ENCODE results near the gene METTL26. TPM values are rescaled to one million over a fixed set of nuclear protein-coding genes. Genes with fewer than 3 reads are reported as not detected.
A peak's percentile ranks its signal among the peaks of the same experiment; 100 is the strongest.

Gene METTL26
- total RNA-seq, 2 donors from 2014 or later, result 42.8 to 61.8 TPM

DNA sequence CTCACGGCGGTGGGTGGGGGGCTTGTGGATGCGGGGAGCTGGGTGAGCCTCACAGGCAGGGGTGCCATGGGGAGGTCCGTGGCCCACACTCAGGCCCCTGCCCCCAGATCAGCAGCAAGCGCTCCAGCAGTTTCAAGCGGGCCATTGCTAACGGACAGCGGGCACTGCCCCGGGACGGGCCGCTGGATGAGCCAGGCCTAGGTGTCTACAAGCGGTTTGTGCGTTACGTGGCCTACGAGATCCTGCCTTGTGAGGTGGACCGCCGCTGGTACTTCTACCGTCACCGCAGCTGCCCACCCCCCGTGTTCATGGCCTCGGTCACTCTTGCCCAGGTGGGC is 40.4 kb upstream of the METTL26 start:
- intact Hi-C loops (cut with DNase I), result no loop called here
- DNase-seq, result no peak
- no peak for ATAC-seq

DNA sequence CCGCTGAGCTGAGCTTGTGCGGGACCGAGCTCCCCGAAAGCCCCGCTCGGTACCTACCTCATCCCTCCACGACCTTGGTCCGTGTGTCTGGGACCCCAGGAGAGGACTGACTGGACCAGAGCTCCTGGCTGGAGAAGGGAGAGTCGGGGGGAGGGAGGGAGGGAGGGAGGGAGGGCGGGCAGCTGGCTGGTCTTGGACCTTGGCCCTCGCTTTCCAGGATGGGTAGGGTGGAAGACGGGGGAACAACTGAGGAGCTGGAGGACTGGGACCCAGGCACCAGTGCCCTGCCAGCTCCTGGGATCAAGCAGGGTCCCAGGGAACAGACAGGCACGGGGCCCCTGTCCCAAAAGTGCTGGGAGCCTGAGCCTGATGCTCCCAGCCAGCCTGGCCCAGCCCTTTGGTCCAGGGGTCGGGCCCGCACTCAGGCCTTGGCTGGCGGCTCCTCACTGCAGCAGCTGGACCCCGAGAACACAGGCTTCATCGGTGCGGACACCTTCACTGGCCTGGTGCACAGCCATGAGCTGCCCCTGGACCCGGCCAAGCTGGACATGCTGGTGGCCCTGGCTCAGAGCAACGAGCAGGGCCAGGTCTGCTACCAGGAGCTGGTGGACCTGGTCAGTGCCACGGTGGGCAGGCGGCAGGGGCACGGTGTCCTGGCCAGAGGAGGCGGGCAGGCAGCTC is 39.9 kb upstream of the METTL26 start:
- intact Hi-C loops (cut with DNase I), result no loop called here
- no peak for DNase-seq
- no peak for ATAC-seq

DNA sequence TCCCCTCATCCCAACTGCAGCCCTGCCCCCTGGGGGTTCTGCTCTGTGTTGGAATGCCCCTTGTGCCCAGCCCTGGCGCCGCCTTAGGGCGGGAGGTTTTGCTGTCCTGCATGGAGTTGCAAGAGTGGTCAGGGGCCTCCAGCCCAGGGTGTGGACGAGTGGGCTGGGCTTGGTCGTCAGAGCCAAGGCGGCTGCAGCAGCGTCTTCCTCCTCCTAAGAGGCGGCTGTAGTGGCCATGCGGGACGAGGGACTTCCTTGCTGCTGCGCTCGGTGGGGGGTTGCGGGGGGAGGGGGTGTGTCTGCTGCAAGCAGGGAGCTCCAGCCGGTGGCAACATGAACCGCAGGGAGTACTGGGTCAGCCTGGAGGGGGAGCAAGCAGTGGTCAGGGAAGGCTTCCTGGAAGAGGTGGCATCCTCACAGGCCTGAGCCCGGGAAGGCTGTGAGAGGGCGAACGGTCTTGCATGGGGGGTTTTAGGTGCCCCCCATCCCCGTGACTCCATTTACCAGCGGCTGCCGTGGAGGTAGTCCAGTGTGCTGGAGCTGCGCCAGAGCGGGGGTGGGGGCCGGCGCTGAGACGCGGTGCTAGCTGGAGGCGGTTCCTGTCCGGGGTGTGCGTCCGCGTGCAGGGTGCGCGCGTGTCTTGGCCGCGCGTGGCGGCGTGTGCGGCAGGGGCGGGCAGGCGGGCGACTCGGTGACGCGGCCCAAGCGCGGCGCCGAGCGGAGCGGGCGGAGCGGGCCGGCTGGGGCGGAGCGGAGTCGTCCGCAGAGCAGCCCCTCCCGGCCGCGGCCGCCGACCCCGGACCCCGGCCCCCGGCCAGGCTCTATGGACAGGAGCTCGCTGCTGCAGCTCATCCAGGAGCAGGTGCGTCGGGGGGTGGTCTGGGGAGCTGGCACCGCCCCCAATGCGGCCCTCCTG is 39.1 kb upstream of the METTL26 start, which contains the start of gene RHBDL1:
RHBDL1 (plus strand) TSS at position 704 of the 916 bp plus-strand sequence; CDS start at position 824, 120 bp downstream.
- peak in 1 of 2 donors; percentile 7 for ATAC-seq
- intact Hi-C loops (cut with DNase I), result no loop called here
- DNase-seq, result no peak

DNA sequence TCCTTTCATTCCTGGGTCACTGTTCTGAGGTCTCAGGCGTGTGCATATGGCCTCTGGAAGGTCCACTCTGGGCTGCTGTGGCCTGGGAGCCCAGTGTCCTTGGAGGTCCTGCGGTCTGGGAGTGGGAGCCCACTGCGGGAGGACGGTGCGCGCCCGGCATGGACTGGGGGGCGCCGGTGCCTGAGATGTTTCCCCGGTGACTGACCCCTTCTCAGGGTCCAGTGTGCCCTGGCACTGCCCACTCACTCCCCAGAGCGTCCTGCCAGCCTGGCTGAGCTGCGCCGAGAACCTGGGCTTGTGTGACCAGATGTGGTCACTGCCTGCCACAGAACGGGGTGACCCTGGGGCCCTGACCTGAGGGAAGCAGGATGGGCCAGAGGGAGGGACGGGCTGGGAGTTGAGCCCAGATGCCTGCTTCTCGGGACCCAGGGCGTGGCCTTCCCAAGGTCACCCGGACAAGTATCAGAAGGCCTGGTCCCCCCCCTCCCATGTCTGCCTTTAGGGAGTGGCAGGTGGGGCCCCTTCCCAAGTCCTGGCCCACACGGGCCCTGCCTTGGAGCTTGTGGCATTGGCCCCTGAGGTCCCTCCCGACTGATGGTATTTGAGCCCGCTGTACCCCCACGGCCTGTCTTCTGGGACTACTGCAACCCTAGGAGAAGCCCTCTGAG is 38.2 kb upstream of the METTL26 start:
- ATAC-seq (no peak), DNase-seq (no peak)
- intact Hi-C loops (cut with DNase I), result no loop called here

DNA sequence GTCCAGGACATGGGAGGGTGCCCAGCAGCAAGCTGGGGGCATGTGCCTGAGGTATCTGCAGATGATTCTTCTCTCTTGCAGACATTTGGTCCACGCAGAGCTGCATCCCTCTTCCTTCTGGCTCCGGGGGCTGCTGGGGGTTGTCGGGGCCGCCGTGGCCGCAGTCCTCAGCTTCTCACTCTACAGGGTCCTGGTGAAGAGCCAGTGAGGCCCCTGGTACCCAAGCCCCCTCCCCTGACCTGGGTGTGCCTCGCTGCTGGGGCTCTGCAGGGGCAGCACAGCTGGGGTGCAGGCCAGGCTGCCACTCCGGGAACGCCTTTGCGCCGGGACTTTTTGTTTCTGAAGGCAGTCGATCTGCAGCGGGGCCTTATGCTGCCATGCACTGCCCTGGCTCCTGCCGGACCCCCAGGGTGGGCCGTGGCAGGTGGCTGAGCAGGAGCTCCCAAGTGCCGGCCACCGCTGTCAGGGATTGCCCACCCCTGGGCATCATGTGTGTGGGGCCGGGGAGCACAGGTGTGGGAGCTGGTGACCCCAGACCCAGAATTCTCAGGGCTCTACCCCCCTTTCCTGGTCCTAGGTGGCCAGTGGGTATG is 37.4 kb upstream of the METTL26 start:
- intact Hi-C loops (cut with DNase I), result no loop called here
- no peak for ATAC-seq
- DNase-seq, result no peak

DNA sequence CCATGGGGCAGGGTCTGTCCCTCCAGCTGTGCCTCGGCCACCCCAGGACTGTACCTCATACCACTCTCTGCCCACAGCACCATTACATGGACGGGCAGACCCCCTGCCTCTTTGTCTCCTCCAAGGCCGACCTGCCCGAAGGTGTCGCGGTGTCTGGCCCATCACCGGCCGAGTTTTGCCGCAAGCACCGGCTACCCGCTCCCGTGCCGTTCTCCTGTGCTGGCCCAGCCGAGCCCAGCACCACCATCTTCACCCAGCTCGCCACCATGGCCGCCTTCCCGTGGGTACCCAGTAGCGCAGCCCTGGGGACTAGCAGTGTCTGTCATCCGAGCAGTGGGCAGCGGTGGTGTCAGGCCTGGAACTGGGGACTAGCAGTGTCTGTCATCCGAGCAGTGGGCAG is 36.7 kb upstream of the METTL26 start:
- DNase-seq (no peak), ATAC-seq (no peak)
- intact Hi-C loops (cut with DNase I), result no loop called here

DNA sequence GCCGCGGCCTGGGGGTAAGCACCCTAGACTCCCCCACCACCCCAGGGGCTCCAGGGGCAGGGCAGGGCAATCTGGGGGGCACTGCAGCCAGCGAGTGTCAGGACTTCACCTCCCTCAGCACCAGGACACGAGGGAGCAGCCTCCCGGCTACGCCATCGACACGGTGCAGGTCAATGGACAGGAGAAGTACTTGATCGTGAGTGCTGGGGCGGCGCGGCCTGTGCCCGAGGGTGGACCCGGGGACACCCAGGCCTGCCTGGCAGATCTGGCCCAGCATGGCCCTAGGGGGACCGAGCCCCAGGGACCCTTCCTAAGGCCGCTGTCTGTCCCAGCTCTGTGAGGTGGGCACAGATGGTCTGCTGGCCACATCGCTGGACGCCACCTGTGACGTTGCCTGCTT is 36.3 kb upstream of the METTL26 start:
- ATAC-seq, result no peak
- intact Hi-C loops (cut with DNase I), result no loop called here
- no peak for DNase-seq

DNA sequence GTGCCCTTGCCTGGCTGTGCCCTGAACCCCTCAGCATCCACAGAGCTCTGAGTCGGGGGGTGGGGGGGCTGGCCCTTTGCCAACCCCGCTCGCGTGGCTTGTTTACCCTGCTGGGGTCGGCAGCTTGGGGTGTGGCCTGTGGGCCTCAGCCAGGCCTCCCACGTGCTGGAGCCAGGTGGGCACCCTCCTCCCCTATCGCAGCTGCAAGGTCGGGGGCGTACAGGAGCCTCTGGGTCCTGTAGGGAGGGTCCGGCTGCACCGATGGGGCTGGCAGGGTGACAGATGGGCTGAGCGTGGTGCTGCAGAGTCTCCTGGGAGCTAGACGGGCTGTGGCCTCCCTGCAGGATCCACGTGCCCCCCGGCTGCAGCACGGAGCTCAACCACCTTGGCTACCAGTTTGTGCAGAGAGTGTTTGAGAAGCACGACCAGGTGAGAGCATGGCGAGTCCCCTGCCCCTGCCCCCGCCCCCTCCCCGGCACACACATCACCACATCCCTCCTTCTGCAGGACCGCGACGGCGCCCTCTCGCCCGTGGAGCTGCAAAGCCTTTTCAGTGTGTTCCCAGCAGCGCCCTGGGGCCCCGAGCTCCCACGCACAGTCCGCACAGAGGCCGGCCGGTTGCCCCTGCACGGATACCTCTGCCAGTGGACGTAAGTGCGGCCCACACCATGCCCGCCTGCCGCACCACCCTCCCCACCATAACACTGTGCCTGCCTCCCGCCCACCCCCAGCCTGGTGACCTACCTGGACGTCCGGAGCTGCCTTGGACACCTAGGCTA is 35.4 kb upstream of the METTL26 start:
- DNase-seq, result no peak
- intact Hi-C loops (cut with DNase I), result no loop called here
- ATAC-seq, result no peak

DNA sequence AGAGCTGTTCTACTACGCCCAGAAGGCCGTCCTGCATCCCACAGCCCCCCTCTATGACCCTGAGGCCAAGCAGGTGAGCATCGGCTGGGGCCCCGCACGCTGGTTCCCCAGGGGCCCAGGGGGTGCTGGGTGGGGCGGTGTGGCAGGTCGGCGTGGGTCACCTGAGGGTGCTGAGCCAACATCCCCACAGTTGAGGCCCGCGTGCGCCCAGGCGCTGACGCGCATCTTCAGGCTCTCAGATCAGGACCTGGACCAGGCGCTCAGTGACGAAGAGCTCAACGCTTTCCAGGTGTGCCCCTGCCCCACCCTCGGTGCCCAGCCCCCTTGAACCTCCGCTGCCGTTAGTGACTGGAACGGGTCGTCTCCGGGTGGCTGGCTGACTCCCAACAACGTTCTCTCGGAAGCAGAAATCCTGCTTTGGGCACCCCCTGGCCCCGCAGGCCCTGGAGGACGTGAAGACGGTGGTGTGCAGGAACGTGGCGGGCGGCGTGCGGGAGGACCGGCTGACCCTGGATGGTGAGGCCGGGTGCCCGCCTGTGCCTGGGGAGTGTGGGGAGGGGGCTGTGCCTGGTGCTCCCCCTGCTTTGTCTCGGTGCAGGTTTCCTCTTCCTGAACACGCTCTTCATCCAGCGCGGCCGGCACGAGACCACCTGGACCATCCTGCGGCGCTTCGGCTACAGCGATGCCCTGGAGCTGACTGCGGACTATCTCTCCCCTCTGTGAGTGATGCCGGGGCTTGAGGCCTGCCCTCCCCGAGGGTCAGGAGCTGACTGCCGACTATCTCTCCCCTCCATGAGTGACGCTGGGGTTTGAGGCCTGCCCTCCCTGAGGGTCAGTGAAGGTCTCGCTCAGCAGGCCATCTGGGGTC is 34.6 kb upstream of the METTL26 start:
- intact Hi-C loops (cut with DNase I), result no loop called here
- ATAC-seq, result no peak
- DNase-seq, result no peak

DNA sequence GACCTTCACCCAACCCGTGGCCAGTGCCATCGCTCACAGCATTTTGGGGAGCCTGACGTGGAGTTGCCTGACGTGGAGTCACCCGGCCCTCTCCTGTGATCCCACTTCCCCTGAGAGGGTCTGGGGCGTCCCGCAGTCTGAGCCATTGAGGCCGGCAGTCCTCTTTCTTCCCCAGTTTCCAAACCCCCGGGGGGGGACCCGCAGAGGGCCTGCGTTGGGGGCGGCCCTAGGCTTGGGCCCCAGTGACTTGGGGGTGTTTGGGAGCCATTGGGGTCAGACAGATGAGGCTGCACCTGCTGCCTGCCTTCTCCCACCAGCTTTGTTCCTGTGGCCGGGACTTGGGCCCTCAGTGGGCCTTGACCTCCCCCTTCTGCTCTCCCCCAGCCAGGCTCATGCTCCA is 33.6 kb upstream of the METTL26 start:
- DNase-seq (no peak), ATAC-seq (no peak)
- intact Hi-C loops (cut with DNase I), result loop anchor here in 1 of 2 donors (5.0 kb wide), 1 partner anchor 87 kb away; no protein-coding TSS in a partner anchor

DNA sequence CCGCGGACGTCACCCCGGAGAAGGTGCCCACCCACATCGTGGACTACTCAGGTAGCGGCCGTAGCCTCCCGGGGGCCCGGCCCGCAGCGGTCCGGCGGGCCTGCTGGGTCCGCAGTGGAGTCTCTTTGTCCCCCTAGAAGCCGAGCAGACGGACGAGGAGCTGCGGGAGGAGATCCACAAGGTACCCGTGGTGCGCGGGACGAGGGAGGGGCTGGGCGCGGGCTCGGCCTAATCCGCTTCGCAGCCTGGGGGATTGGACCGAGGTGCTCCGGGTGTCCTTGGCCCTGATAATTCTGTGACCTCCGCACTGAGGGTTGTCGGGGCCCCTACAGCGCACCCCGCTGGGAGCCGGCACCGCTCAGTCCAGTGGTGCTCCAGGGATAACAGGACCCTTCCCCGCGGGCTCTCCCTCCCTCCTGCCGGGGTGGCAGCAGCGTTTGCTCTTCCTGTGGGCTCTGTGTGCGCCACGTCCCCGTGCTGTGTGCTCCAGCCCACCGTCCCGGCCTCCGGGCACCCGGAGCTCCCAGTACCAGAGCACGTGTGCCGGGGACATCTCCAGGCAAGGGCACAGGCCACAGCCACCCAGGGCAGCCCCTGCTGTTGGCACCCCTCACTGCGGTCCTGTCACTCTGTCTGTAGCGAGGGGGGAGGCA is 32.5 kb upstream of the METTL26 start:
- DNase-seq (no peak), ATAC-seq (peak; percentile 3 to 11)
- intact Hi-C loops (cut with DNase I), result loop anchor here in 1 of 2 donors (5.0 kb wide), 1 partner anchor 86 kb away; no protein-coding TSS in a partner anchor

DNA sequence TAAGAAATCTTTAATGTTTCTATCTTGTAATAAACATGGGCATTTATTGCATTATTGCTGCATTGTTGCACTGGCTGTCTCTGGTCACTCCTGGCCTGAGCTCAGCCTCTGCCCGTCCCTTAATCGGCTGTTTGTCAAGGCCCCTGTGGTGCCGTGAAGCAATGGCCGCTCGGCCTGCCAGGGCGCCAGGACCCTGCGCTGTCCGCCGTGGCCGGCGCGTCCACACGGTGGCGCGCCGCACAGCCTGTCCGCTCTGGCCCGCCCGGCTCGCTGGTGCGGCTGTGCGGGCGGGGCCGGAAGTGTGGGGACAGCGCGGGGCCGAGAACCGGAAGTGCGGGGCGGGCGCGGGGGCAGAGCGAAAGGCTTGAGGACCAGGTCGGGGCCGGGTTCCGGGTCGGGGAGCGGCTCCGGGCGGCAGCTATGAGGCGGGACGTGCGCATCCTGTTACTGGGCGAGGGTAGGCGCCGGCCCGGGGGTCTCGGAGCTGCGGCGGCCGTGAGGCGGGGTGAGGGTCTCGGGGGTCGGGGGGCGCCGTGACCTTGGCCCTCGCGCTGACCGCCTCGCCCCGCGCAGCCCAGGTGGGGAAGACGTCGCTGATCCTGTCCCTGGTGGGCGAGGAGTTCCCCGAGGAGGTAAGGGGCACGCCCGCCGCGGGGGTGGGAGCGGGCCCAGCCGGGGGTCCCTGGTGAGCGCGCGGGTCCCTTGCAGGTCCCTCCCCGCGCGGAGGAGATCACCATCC is 31.8 kb upstream of the METTL26 start, which contains the start of gene RHOT2:
RHOT2 (plus strand) TSS at position 353 of the 739 bp plus-strand sequence; CDS start at position 421, 68 bp downstream.
- peak; percentile 92 to 97 for ATAC-seq
- DNase-seq, result peak; percentile 95
- intact Hi-C loops (cut with DNase I), result loop anchor here in 1 of 2 donors (5.0 kb wide), 1 partner anchor 86 kb away; no protein-coding TSS in a partner anchor

DNA sequence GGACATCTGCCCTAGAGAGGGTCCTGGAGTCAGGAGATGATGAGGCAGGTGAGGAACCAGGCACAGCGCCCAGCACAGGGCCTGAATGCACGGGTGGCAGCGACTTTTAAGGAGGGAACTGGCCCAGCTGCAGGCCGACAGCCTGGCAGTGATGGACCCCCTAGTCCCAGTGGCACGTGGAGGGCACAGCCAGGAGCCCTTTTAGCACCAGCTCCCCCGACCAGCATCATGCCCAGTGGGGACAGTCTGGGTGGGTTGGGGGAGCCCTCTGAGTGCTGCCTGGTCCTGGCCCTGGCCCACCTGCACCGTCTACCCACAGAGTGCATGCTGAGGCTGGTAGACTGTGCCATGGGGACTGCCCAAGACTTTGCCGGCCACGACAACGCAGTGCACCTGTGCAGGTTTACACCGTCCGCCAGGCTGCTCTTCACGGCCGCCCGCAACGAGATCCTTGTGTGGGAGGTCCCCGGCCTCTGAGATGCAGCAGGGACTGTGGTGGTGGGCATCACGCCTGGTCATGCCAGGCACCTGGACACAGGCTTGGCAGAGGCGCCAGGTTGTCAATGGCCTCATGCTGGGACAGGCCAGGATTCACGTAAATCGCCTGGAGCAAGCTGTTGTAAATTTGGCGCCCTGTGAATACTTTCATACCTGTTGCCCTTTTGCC is 31.1 kb upstream of the METTL26 start:
- no peak for ATAC-seq
- DNase-seq, result no peak
- intact Hi-C loops (cut with DNase I), result loop anchor here in 1 of 2 donors (5.0 kb wide), 1 partner anchor 85 kb away; no protein-coding TSS in a partner anchor

DNA sequence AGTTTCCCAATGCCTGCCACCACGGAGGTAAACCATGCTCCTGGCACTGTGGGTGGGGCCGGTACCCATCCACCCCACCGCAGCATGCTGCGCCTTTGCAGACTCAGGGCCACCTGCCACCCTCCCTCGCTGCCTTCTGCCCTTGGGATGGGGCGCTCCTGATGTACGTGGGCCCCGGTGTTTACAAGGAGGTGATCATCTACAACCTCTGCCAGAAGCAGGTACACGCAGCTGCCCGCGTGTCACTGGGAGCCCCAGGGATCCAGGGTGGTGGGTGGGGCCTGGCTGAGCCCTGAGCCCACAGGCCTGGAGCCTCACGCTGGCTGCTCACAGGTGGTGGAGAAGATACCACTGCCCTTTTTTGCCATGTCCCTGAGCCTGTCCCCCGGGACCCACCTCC is 30.5 kb upstream of the METTL26 start:
- no peak for ATAC-seq
- no peak for DNase-seq
- intact Hi-C loops (cut with DNase I), result loop anchor here in 1 of 2 donors (5.0 kb wide), 1 partner anchor 84 kb away; no protein-coding TSS in a partner anchor

DNA sequence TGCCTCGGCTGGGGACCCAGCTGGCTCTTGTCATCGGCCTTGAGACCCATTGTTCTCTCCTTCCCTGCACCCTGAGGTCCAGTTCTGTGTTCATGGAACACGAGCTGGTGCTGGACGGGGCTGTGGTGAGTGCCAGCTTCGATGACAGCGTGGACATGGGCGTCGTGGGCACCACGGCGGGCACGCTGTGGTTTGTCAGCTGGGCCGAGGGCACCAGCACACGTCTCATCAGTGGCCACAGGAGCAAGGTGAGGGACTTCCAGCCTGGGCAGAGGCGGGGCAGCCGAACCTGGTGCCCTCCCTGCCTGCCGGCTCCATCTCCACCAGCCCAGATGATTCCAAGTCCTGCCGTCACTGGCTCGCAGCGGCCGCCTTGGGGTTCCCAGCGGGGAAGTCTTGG is 26.5 kb upstream of the METTL26 start:
- ATAC-seq (no peak), DNase-seq (no peak)
- intact Hi-C loops (cut with DNase I), result loop anchor here in 1 of 2 donors (5.0 kb wide), 1 partner anchor 90 kb away; no protein-coding TSS in a partner anchor

DNA sequence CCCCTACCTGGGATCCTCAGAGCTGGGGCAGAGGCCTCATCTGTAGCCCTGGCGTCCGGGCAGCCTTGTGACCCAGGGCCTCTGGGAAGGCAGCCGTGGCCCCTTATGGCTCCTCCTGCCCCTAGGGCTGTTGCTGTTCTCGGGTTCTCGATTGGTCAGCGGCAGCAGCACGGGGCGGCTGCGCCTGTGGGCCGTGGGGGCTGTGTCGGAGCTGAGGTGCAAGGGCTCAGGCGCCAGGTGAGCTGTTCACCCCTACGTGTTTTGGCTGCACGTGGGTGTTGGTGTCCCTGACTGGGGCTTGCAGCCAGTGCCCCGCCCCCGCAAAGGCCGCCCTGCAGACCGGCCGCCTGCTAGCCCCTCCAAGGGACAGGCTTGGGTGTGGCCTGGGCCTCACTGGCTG is 26.0 kb upstream of the METTL26 start:
- intact Hi-C loops (cut with DNase I), result loop anchor here in 1 of 2 donors (5.0 kb wide), 1 partner anchor 90 kb away; no protein-coding TSS in a partner anchor
- DNase-seq (no peak), ATAC-seq (no peak)
